ENCODE data around the gene INAVA. TPM values are rescaled to one million over a fixed set of nuclear protein-coding genes. Genes with fewer than 3 reads are reported as not detected.

The INAVA gene, protein sequence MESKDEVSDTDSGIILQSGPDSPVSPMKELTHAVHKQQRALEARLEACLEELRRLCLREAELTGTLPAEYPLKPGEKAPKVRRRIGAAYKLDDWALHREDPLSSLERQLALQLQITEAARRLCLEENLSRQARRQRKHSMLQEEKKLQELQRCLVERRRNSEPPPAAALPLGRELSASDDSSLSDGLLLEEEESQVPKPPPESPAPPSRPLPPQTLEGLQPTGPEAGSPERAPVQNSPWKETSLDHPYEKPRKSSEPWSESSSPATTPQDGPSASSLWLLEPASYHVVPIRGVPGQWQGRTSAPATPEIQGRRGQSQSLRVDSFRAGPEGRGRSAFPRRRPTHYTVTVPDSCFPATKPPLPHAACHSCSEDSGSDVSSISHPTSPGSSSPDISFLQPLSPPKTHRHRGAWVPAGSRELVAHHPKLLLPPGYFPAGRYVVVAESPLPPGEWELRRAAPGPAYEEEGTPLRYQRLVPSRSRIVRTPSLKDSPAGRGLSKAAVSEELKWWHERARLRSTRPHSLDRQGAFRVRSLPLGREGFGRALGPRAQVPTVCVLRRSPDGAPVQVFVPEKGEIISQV
- total RNA-seq = not detected in 2 replicates

DNA sequence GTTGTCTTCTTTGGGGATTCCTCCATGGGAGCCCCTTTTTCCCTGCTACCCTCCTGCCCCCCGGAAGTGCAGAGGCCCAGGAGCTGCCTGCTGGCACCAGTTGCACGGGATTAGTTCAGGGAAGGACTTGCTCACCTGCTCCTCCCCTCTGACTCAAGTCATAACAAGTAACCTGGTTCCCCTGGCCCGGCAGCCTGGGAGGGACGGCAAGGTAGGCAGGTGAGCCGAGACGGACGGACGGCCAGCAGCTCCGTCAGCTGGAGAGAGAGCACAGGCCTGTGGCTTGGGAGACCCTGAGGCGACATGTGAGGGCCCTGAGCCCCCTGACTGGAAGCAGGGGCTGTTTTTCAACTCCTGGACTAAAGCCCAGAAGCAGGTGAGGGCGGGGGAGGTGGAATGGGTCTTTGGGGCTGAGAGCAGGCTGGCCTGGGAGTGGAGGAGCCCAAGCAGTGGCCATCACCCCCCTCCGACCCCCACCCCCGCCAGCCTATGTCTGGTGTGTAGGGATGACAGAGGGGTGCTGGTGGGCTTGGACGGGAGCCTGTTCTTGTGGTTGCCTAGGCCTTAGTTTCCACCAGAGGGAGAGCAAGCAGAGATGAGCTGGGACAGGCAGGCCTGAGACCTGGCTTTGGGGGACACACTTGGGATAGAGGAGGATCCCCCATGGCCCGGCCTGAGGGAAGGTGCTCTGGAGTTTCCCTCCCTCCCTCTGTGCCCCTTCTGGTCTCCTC is at the start of gene INAVA:
TSS of gene INAVA (plus strand) at position 189 of the 731 bp plus-strand sequence. CDS start 3,501 bp downstream, outside the sequence.

DNA sequence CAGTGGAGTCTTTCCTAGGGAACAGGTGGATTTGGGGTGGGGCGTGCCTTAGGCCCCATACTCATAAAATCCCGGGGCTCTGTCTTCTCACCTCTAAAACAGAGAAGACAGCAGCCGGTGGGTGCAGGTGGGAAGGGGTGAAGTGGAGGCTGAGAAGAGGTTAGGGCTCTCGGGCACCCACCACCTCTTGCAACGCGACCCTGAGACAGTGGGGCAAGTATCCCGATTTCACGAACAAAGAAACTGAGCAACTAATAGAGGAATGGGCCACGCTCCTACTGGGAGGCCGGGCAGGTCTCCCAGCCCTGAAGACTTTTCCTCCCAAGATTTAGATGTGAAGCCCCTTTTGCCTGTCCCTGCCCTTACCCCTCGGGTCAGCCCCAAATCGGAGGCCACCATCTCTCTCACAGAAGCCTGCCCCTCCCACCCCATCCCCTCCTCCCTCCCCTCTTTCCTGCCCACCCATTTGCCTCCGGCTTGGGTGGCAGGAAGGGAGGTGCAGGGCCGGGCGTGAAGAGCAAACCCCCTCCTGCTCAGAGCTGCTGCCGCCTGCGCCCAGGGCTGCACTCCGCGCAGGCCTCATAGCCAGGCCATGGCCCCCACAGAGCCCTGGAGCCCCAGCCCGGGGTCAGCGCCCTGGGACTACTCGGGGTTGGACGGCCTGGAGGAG is 22.1 kb upstream of the INAVA start, which contains the start of gene GPR25:
TSS of gene GPR25 (plus strand) at position 536 of the 670 bp plus-strand sequence. CDS start at position 593, 57 bp downstream.

Other genes starting within 250 kb of the INAVA start
- gene DDX59, start 225.0 kb upstream of the INAVA start, total RNA-seq = 22.1 and 23.5 TPM in 2 replicates
- gene CAMSAP2, start 156.0 kb upstream of the INAVA start, total RNA-seq = 32.3 and 36.6 TPM in 2 replicates
- gene GPR25, start 21.9 kb upstream of the INAVA start, total RNA-seq = not detected in 2 replicates
- 0.37 and 0.44 TPM in 2 replicates for gene KIF21B, start 128.8 kb downstream of the INAVA start, total RNA-seq
- gene CACNA1S, start 217.5 kb downstream of the INAVA start, total RNA-seq = not detected in 2 replicates
- gene ASCL5, start 232.3 kb downstream of the INAVA start, total RNA-seq = not detected in 2 replicates